Heart left ventricle (tissue), 13 donors: ENCODE data around the gene AIFM1.

Experiments used
- POLR2A ChIP-seq, 2 donors: fragments of 450-650 bp; IDR thresholded peaks; one replicate each; pipeline ENCODE4 v1.6.1; 2017; ENCODE audit warnings: antibody characterized with exemption in 2 of 2, mild to moderate bottlenecking in 2 of 2, moderate library complexity in 2 of 2
- TF ChIP-seq, protein P1 (sequence below), 12 donors: fragments of 200-600 bp; sonication (generic) in 4 of 12; IDR thresholded peaks; one replicate each; pipeline versions ENCODE4 v1.5.0 to v1.8.0; 2018 to 2022; ENCODE audit warnings: antibody characterized with exemption in 12 of 12, mild to moderate bottlenecking in 5 of 12
- donor health status: ischemic (EF 13 %, LVEDD 7.1; RV severe dilation, severe dysfunction).
- donor health status: DM: no; HTN: yes; CAD: no.
- donor health status: DM: no; HTN: no; CAD: no.
- donor health status: ischemic (EF 25% LVEDD 6.9; RV normal size, moderate dysfunction).
- donor health status: ischemic (EF 25% LVEDD 5.7; RV mildly dilated, moderate dysfunction).
- donor health status: ischemic (EF 35%, LVEDD 5.7; RV mildly dilated, moderate dysfunction).
- donor health status: nonischemic (EF 11% LVEDD 7.7; RV severe dilation, severe dysfunction).
- donor health status: DM: yes; HTN: yes; CAD: no.
- donor health status: PGD.
- donor health status: ischemic (EF 29% LVEDD 5.4; RV normal size, mild dysfunction).
- donor health status: nonischemic (EF 23%, LVEDD 6.1; RV moderate dilation, normal function).

GRCh38 chrX:130136961-130137360 lies 28.7 kb downstream of the AIFM1 start:
- TF ChIP-seq, protein P1, sequence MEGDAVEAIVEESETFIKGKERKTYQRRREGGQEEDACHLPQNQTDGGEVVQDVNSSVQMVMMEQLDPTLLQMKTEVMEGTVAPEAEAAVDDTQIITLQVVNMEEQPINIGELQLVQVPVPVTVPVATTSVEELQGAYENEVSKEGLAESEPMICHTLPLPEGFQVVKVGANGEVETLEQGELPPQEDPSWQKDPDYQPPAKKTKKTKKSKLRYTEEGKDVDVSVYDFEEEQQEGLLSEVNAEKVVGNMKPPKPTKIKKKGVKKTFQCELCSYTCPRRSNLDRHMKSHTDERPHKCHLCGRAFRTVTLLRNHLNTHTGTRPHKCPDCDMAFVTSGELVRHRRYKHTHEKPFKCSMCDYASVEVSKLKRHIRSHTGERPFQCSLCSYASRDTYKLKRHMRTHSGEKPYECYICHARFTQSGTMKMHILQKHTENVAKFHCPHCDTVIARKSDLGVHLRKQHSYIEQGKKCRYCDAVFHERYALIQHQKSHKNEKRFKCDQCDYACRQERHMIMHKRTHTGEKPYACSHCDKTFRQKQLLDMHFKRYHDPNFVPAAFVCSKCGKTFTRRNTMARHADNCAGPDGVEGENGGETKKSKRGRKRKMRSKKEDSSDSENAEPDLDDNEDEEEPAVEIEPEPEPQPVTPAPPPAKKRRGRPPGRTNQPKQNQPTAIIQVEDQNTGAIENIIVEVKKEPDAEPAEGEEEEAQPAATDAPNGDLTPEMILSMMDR (IDR thresholded peaks at IDR 0.05), result no peak
- TF ChIP-seq POLR2A (IDR thresholded peaks at IDR 0.05), result no peak
